ENCODE data around the gene FBXL7. TPM values are rescaled to one million over a fixed set of nuclear protein-coding genes. Genes with fewer than 3 reads are reported as not detected.

The FBXL7 gene
- total and polyA plus RNA-seq, 4 donors, result 0.24 to 1.4 (median 1.2) TPM

GRCh38 chr5:15734058-15734457 lies 234.1 kb downstream of the FBXL7 start (continued):
- TF ChIP-seq ZBTB33 (IDR thresholded peaks at IDR 0.05) (no peak), TAF1 (conservative IDR thresholded peaks at IDR 0.05) (no peak), FOXA2 (IDR thresholded peaks at IDR 0.05) (no peak)

DNA sequence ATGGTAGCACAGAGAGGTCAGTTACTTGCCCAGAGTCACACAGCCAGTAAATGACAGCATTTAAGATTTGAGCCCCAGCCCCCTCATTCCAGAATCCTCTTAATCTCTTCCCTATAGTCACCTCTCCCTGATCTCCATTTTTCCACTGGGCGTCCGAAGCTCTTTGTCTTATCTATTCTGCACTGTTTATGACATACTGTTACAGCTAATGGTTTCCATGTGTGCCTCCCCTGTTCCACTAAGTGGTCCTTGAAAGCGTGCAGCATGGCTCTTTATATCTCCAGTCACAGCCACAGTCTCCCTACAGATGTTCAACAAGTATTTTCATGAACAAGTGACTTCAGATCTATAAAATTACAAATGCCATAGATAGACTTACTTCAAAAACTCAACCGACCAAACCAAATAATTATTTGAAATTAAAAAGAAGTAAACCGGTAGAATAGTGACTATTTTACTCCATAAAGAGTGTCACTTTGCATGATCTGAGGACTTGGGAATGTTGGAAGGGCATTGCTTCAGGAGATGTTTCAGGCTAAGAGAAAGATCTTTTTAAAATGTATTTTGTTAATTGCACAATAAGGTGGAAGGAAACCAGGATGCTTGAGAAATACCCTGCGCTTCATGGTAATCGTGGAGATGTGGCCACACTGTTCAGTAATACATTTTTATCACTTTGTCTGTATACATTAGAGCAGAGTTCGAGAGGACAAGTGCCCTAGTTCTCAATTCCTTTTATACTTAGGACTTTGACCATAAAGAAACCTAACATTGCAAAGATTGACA lies 237.2 kb downstream of the FBXL7 start:
- Histone ChIP-seq H3K27ac (ENCODE audit: low read depth in 1 of 2, low read length in 2 of 2) (no peak overlapping the region), H3K27me3 (ENCODE audit: control insufficient read depth in 4 of 4, insufficient read depth in 4 of 4, low read length in 3 of 4) (no peaks in the 10 kb centered on the region), H3K4me3 (ENCODE audit: low read depth in 1 of 3, low read length in 3 of 3) (no peak overlapping the region), H3K4me1 (ENCODE audit: control insufficient read depth in 4 of 4, insufficient read depth in 4 of 4, low read length in 3 of 4) (no peaks in the 10 kb centered on the region), H3K36me3 (ENCODE audit: control insufficient read depth in 4 of 4, insufficient read depth in 3 of 4, low read depth in 1 of 4, low read length in 3 of 4) (no peaks in the 10 kb centered on the region), H3K9me3 (ENCODE audit: control insufficient read depth in 4 of 4, low read length in 3 of 4) (no peaks in the 10 kb centered on the region), H3K9ac (ENCODE audit: low read depth in 1 of 2, low read length in 2 of 2) (no peak overlapping the region)
- TF ChIP-seq YY1 (IDR thresholded peaks at IDR 0.05), result no peak
- no peak for TF ChIP-seq RAD21 (IDR thresholded peaks at IDR 0.05)
- TF ChIP-seq FOXA1 (IDR thresholded peaks at IDR 0.05), result no peak
- no peak for TF ChIP-seq RXRA (IDR thresholded peaks at IDR 0.05)
- no peak for TF ChIP-seq TAF1 (conservative IDR thresholded peaks at IDR 0.05)
- TF ChIP-seq HNF4A (conservative IDR thresholded peaks at IDR 0.05), result no peak
- TF ChIP-seq, protein P1, sequence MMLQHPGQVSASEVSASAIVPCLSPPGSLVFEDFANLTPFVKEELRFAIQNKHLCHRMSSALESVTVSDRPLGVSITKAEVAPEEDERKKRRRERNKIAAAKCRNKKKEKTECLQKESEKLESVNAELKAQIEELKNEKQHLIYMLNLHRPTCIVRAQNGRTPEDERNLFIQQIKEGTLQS (IDR thresholded peaks at IDR 0.05), result no peak
- TF ChIP-seq FOXA2 (IDR thresholded peaks at IDR 0.05), result no peak
- TF ChIP-seq EGR1 (IDR thresholded peaks at IDR 0.05; ENCODE audit: low read depth in 2 of 2), result no peak
- no peak for TF ChIP-seq HNF4G (IDR thresholded peaks at IDR 0.05)
- no peak for TF ChIP-seq SP1 (IDR thresholded peaks at IDR 0.05)
- TF ChIP-seq ZBTB33 (IDR thresholded peaks at IDR 0.05), result no peak
- no peak for TF ChIP-seq GABPA (IDR thresholded peaks at IDR 0.05 in 1 of 2, conservative IDR thresholded peaks at IDR 0.05 in 1 of 2)
- TF ChIP-seq, protein P2, sequence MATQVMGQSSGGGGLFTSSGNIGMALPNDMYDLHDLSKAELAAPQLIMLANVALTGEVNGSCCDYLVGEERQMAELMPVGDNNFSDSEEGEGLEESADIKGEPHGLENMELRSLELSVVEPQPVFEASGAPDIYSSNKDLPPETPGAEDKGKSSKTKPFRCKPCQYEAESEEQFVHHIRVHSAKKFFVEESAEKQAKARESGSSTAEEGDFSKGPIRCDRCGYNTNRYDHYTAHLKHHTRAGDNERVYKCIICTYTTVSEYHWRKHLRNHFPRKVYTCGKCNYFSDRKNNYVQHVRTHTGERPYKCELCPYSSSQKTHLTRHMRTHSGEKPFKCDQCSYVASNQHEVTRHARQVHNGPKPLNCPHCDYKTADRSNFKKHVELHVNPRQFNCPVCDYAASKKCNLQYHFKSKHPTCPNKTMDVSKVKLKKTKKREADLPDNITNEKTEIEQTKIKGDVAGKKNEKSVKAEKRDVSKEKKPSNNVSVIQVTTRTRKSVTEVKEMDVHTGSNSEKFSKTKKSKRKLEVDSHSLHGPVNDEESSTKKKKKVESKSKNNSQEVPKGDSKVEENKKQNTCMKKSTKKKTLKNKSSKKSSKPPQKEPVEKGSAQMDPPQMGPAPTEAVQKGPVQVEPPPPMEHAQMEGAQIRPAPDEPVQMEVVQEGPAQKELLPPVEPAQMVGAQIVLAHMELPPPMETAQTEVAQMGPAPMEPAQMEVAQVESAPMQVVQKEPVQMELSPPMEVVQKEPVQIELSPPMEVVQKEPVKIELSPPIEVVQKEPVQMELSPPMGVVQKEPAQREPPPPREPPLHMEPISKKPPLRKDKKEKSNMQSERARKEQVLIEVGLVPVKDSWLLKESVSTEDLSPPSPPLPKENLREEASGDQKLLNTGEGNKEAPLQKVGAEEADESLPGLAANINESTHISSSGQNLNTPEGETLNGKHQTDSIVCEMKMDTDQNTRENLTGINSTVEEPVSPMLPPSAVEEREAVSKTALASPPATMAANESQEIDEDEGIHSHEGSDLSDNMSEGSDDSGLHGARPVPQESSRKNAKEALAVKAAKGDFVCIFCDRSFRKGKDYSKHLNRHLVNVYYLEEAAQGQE (IDR thresholded peaks at IDR 0.05), result no peak
- TF ChIP-seq MAX (IDR thresholded peaks at IDR 0.05), result no peak
- TF ChIP-seq, protein P3, sequence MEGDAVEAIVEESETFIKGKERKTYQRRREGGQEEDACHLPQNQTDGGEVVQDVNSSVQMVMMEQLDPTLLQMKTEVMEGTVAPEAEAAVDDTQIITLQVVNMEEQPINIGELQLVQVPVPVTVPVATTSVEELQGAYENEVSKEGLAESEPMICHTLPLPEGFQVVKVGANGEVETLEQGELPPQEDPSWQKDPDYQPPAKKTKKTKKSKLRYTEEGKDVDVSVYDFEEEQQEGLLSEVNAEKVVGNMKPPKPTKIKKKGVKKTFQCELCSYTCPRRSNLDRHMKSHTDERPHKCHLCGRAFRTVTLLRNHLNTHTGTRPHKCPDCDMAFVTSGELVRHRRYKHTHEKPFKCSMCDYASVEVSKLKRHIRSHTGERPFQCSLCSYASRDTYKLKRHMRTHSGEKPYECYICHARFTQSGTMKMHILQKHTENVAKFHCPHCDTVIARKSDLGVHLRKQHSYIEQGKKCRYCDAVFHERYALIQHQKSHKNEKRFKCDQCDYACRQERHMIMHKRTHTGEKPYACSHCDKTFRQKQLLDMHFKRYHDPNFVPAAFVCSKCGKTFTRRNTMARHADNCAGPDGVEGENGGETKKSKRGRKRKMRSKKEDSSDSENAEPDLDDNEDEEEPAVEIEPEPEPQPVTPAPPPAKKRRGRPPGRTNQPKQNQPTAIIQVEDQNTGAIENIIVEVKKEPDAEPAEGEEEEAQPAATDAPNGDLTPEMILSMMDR (IDR thresholded peaks at IDR 0.05; ENCODE audit: low read depth, low read length, missing input control), result no peak
- no peak for TF ChIP-seq NR2F2 (IDR thresholded peaks at IDR 0.05)
- no peak for TF ChIP-seq JUND (IDR thresholded peaks at IDR 0.05)
- DNase-seq (ENCODE audit: low spot score), result no peak
- WGBS, result 75% methylated on average over 8 of the region's 8 CpGs

Data from liver (tissue), 9 donors.